Measurements from ENCODE around the gene RAB24. TPM values are rescaled to one million over a fixed set of nuclear protein-coding genes. Genes with fewer than 3 reads are reported as not detected.

The RAB24 gene
- total RNA-seq, 2 donors from 2014 or later, result 79.1 to 92.0 TPM

- intact Hi-C loops (cut with DNase I), result no loop called here
- no peaks in the 10 kb centered on the region for H3K4me1 ChIP-seq
- TF ChIP-seq POLR2A (IDR thresholded peaks at IDR 0.05) (no peak), CTCF (IDR thresholded peaks at IDR 0.05) (no peak)
- H3K9me3 ChIP-seq, result no peaks in the 10 kb centered on the region
- peaks cover 0 to 9% of the 10 kb centered on the region in 2 donors for H3K36me3 ChIP-seq (replicated peaks in 1 of 2; ENCODE audit: insufficient read depth in 1 of 2, low read depth in 2 of 2)
- no peak overlapping the region for H3K4me3 ChIP-seq
- DNase-seq (no peak), ATAC-seq (peak; percentile 48)
- H3K27ac ChIP-seq, result peak overlapping the region in 1 of 4 donors; percentile 44
- H3K27me3 ChIP-seq, result no peaks in the 10 kb centered on the region
- 47 to 51% methylated on average over 1 of the region's 1 CpG for WGBS, 2 donors
Measured at GRCh38 chr5:177276886-177277285, 26.6 kb downstream of the RAB24 start.

- ATAC-seq, result no peak
- TF ChIP-seq CTCF (IDR thresholded peaks at IDR 0.05) (no peak), POLR2A (IDR thresholded peaks at IDR 0.05) (no peak)
- H3K4me1 ChIP-seq, result peaks cover 7% of the 10 kb centered on the region
- no peaks in the 10 kb centered on the region for H3K27me3 ChIP-seq
- 93 to 96% methylated on average over 6 of the region's 6 CpGs for whole genome bisulfite sequencing, 2 donors
- DNase-seq, result no peak
- H3K27ac ChIP-seq, result no peak overlapping the region
- H3K36me3 ChIP-seq (replicated peaks in 1 of 2; ENCODE audit: insufficient read depth in 1 of 2, low read depth in 2 of 2), result peaks cover 0 to 11% of the 10 kb centered on the region in 2 donors
- intact Hi-C loops (cut with DNase I), result no loop called here
- no peaks in the 10 kb centered on the region for H3K9me3 ChIP-seq
- H3K4me3 ChIP-seq, result no peak overlapping the region
Measured at GRCh38 chr5:177275883-177276282, 27.6 kb downstream of the RAB24 start.

- intact Hi-C loops (cut with DNase I), result no loop called here
- Histone ChIP-seq H3K36me3 (replicated peaks in 1 of 2; ENCODE audit: insufficient read depth in 1 of 2, low read depth in 2 of 2) (peaks cover 3 to 12% of the 10 kb centered on the region in 2 donors), H3K27ac (peak overlapping the region in 1 of 4 donors; percentile 77), H3K9me3 (no peaks in the 10 kb centered on the region), H3K27me3 (no peaks in the 10 kb centered on the region), H3K4me1 (peaks cover 31% of the 10 kb centered on the region), H3K4me3 (no peak overlapping the region)
- ATAC-seq, result no peak
- 76 to 93% methylated on average over 4 of the region's 4 CpGs for whole genome bisulfite sequencing, 2 donors
- TF ChIP-seq CTCF (IDR thresholded peaks at IDR 0.05), result no peak
- TF ChIP-seq POLR2A (IDR thresholded peaks at IDR 0.05), result no peak
- no peak for DNase-seq
Measured at GRCh38 chr5:177271113-177271512, 32.4 kb downstream of the RAB24 start.

DNA sequence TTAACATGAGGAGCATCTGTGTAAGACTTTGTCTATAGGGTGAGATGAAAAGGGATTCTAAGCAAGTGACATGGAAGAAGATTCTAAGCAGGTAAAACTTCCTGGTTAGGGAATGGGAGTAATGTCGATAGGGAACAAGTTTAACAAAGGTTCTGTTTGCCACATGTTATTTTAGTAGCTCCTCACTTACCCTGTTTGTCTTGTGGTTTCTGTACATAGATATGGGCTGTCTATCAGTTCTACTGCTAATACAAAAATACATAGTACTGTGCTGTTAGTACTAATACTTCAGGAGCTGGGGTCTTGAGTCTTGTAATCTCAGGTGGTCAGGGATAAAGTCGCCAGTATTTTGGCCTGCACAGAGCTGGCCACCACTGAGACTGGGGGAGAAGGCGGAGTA, 32.9 kb downstream of the RAB24 start:
- H3K36me3 ChIP-seq (replicated peaks in 1 of 2; ENCODE audit: insufficient read depth in 1 of 2, low read depth in 2 of 2), result peaks cover 7 to 9% of the 10 kb centered on the region in 2 donors

More for the DNA sequence above, 32.9 kb downstream of the RAB24 start:
- ATAC-seq (no peak), DNase-seq (no peak)
- Histone ChIP-seq H3K4me1 (peaks cover 31% of the 10 kb centered on the region), H3K4me3 (no peak overlapping the region), H3K9me3 (no peaks in the 10 kb centered on the region), H3K27ac (peak overlapping the region in 2 of 4 donors; percentile 69 to 77), H3K27me3 (no peaks in the 10 kb centered on the region)
- TF ChIP-seq CTCF (IDR thresholded peaks at IDR 0.05) (no peak), POLR2A (IDR thresholded peaks at IDR 0.05) (no peak)
- WGBS, 2 donors, result 51 to 64% methylated on average over 3 of the region's 3 CpGs
- intact Hi-C loops (cut with DNase I), result no loop called here
